Hepatocyte (in vitro differentiated cells): ENCODE measurements around the gene MAGEB17. TPM values are rescaled to one million over a fixed set of nuclear protein-coding genes. Genes with fewer than 3 reads are reported as not detected.

Source experiments
- DNase-seq: peaks from one replicate; pipeline ENCODE4 v3.0.0-alpha.2; 2016; ENCODE audit warnings: low spot score
- H2AFZ ChIP-seq: fragments of 200-600 bp; sonication (generic); 2 replicates; pipeline ENCODE4 v1.6.0; 2016; ENCODE audit warnings: antibody characterized with exemption, mild to moderate bottlenecking
- H3K27ac ChIP-seq: fragments of 200-600 bp; sonication (generic); 2 replicates; pipeline ENCODE4 v1.5.1; 2016; ENCODE audit warnings: mild to moderate bottlenecking
- H3K27me3 ChIP-seq: fragments of 200-600 bp; sonication (generic); 2 replicates; pipeline ENCODE4 v1.6.1; 2016
- H3K36me3 ChIP-seq: fragments of 200-600 bp; sonication (generic); replicated peaks from 2 replicates; pipeline ENCODE4 v1.5.1; 2016; ENCODE audit warnings: low read depth; ENCODE audit not compliant: insufficient read depth
- H3K4me1 ChIP-seq: fragments of 200-600 bp; sonication (generic); 2 replicates; pipeline ENCODE4 v1.5.1; 2016; ENCODE audit warnings: mild to moderate bottlenecking, moderate library complexity; ENCODE audit not compliant: insufficient read depth
- H3K4me2 ChIP-seq: fragments of 200-600 bp; sonication (generic); 2 replicates; pipeline ENCODE4 v1.6.0; 2016
- H3K4me3 ChIP-seq: fragments of 200-600 bp; sonication (generic); 2 replicates; pipeline ENCODE4 v1.5.1; 2016; ENCODE audit warnings: mild to moderate bottlenecking
- H3K79me2 ChIP-seq: fragments of 200-600 bp; sonication (generic); 2 replicates; pipeline ENCODE4 v1.6.0; 2017; ENCODE audit warnings: mild to moderate bottlenecking
- H3K9me2 ChIP-seq: fragments of 200-600 bp; sonication (generic); replicated peaks from 2 replicates; pipeline ENCODE4 v1.6.0; 2017; ENCODE audit warnings: mild to moderate bottlenecking; ENCODE audit not compliant: insufficient read depth
- H3K9me3 ChIP-seq: fragments of 200-600 bp; sonication (generic); 2 replicates; pipeline ENCODE4 v1.5.1; 2016; ENCODE audit warnings: low read depth, mild to moderate bottlenecking
- H4K20me1 ChIP-seq: fragments of 200-600 bp; sonication (generic); 2 replicates; pipeline ENCODE4 v1.6.0; 2016; ENCODE audit warnings: mild to moderate bottlenecking; ENCODE audit not compliant: insufficient read depth, poor library complexity, severe bottlenecking
- CTCF ChIP-seq: fragments of 200-600 bp; sonication (generic); IDR thresholded peaks from 2 replicates; pipeline ENCODE4 v1.5.1; 2016; ENCODE audit warnings: antibody characterized with exemption, mild to moderate bottlenecking; ENCODE audit not compliant: poor library complexity
- EZH2 ChIP-seq: fragments of 200-600 bp; sonication (generic); IDR thresholded peaks from 2 replicates; pipeline ENCODE4 v1.6.1; 2016; ENCODE audit warnings: antibody characterized with exemption, mild to moderate bottlenecking, borderline replicate concordance
- EZH2phosphoT487 ChIP-seq: fragments of 200-600 bp; sonication (generic); IDR thresholded peaks from one replicate; pipeline ENCODE4 v1.6.1; 2018; ENCODE audit warnings: antibody characterized with exemption, mild to moderate bottlenecking, low read depth, moderate library complexity; ENCODE audit not compliant: unreplicated experiment, severe bottlenecking
- WGBS: methylation state at CpG from one replicate; pipeline ENCODE4 v1.1.6; 2016; ENCODE audit warnings: low lambda C conversion rate; ENCODE audit errors: missing lambda C conversion rate; 5-methylcytosine and 5-hydroxymethylcytosine counted together
- polyA plus RNA-seq: library from polyadenylated mRNA; unstranded; fragments of >200 nt; fragmentation: Nextera tagmentation; extraction: Ambion mirVana; gene quantifications from 2 replicates; pipeline ENCODE4 v1.2.1, GENCODE V29; 2016
- total RNA-seq: library from RNA; depleted of rRNA; stranded (reverse); fragments of >200 nt; gene quantifications from 2 replicates; pipeline ENCODE4 v1.2.3, GENCODE V29; 2014

The MAGEB17 gene
- total and polyA plus RNA-seq, 2 experiments from 2014 or later, result 0.20 TPM; not detected in 1

- H3K27ac ChIP-seq, result no peak overlapping the region
- H3K36me3 ChIP-seq, result no peaks in the 10 kb centered on the region
- no peaks in the 10 kb centered on the region for H3K9me3 ChIP-seq
- no peak for DNase-seq
- no peak overlapping the region for H3K4me2 ChIP-seq
- no peaks in the 10 kb centered on the region for H3K79me2 ChIP-seq
- H4K20me1 ChIP-seq, result no peaks in the 10 kb centered on the region
- 80% methylated on average over 6 of the region's 6 CpGs for WGBS
- no peak overlapping the region for H3K4me3 ChIP-seq
- no peak for TF ChIP-seq EZH2phosphoT487
- no peak for TF ChIP-seq CTCF
- no peak for TF ChIP-seq EZH2
- no peaks in the 10 kb centered on the region for H3K27me3 ChIP-seq
- H3K4me1 ChIP-seq, result peaks cover 21% of the 10 kb centered on the region
- peak overlapping the region; percentile 42 for H2AFZ ChIP-seq
- H3K9me2 ChIP-seq, result no peaks in the 10 kb centered on the region
Observed at GRCh38 chrX:16191605-16192004, 24.3 kb downstream of the MAGEB17 start.

- Histone ChIP-seq H2AFZ (no peak overlapping the region), H4K20me1 (no peaks in the 10 kb centered on the region), H3K4me3 (no peak overlapping the region), H3K27ac (no peak overlapping the region), H3K27me3 (no peaks in the 10 kb centered on the region), H3K9me2 (no peaks in the 10 kb centered on the region), H3K36me3 (no peaks in the 10 kb centered on the region), H3K4me1 (peaks cover 5% of the 10 kb centered on the region), H3K9me3 (no peaks in the 10 kb centered on the region), H3K79me2 (no peaks in the 10 kb centered on the region), H3K4me2 (no peak overlapping the region)
- no peak for DNase-seq
- TF ChIP-seq EZH2 (no peak), EZH2phosphoT487 (no peak), CTCF (no peak)
Observed at GRCh38 chrX:16196829-16197228, 29.5 kb downstream of the MAGEB17 start.

GRCh38 chrX:16199343-16199742 lies 32.1 kb downstream of the MAGEB17 start:
- Histone ChIP-seq H3K4me3 (no peak overlapping the region), H3K79me2 (no peaks in the 10 kb centered on the region), H4K20me1 (no peaks in the 10 kb centered on the region), H3K4me1 (no peaks in the 10 kb centered on the region), H3K9me2 (no peaks in the 10 kb centered on the region), H3K27ac (no peak overlapping the region), H3K4me2 (no peak overlapping the region), H3K9me3 (no peaks in the 10 kb centered on the region), H2AFZ (no peak overlapping the region), H3K36me3 (no peaks in the 10 kb centered on the region), H3K27me3 (no peaks in the 10 kb centered on the region)
- TF ChIP-seq EZH2phosphoT487 (no peak), CTCF (no peak), EZH2 (no peak)
- DNase-seq, result no peak
- 76% methylated on average over 1 of the region's 1 CpG for WGBS

- no peak overlapping the region for H3K4me2 ChIP-seq
- DNase-seq, result no peak
- no peaks in the 10 kb centered on the region for H3K4me1 ChIP-seq
- WGBS, result 65% methylated on average over 4 of the region's 4 CpGs
- H2AFZ ChIP-seq, result no peak overlapping the region
- no peaks in the 10 kb centered on the region for H4K20me1 ChIP-seq
- H3K27ac ChIP-seq, result no peak overlapping the region
- TF ChIP-seq EZH2phosphoT487, result no peak
- TF ChIP-seq CTCF, result no peak
- no peak for TF ChIP-seq EZH2
- no peaks in the 10 kb centered on the region for H3K9me2 ChIP-seq
- no peak overlapping the region for H3K4me3 ChIP-seq
- H3K79me2 ChIP-seq, result no peaks in the 10 kb centered on the region
- no peaks in the 10 kb centered on the region for H3K27me3 ChIP-seq
- H3K36me3 ChIP-seq, result no peaks in the 10 kb centered on the region
- H3K9me3 ChIP-seq, result no peaks in the 10 kb centered on the region
Observed at GRCh38 chrX:16202943-16203342, 35.7 kb downstream of the MAGEB17 start.
